ENCODE measurements around the gene KRR1. TPM values are rescaled to one million over a fixed set of nuclear protein-coding genes. Genes with fewer than 3 reads are reported as not detected.

Gene KRR1
- total RNA-seq, 1 donor from 2014 or later: 57.7 TPM

DNA sequence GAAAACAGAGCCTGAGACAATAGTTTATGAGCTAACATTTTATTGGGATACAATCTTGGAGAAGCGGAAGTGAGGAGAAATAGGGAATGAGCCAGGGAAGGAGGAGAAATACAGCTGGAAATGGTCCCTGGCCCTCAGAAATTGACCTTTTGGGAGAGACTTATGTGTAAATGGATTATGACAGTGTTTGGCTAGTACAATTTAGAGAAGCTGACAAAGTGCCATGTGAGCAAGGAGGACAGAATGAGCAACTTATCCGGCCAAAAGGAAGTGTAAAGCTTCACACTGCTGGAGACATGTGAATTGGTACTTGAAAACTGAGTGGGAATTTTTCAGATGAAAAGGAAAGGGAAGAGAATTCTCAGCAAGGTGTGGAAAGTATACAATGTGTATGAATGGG lies 28.0 kb downstream of the KRR1 start:
- H3K27ac Mint-ChIP-seq (ENCODE audit: unreplicated experiment): no peak overlapping the region
- TF ChIP-seq, protein P1, sequence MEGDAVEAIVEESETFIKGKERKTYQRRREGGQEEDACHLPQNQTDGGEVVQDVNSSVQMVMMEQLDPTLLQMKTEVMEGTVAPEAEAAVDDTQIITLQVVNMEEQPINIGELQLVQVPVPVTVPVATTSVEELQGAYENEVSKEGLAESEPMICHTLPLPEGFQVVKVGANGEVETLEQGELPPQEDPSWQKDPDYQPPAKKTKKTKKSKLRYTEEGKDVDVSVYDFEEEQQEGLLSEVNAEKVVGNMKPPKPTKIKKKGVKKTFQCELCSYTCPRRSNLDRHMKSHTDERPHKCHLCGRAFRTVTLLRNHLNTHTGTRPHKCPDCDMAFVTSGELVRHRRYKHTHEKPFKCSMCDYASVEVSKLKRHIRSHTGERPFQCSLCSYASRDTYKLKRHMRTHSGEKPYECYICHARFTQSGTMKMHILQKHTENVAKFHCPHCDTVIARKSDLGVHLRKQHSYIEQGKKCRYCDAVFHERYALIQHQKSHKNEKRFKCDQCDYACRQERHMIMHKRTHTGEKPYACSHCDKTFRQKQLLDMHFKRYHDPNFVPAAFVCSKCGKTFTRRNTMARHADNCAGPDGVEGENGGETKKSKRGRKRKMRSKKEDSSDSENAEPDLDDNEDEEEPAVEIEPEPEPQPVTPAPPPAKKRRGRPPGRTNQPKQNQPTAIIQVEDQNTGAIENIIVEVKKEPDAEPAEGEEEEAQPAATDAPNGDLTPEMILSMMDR (IDR thresholded peaks at IDR 0.05; ENCODE audit: partially characterized antibody, unreplicated experiment): no peak
- peaks cover 6% of the 10 kb centered on the region for H3K4me1 Mint-ChIP-seq (ENCODE audit: low read depth, unreplicated experiment)
- H3K27me3 Mint-ChIP-seq (ENCODE audit: unreplicated experiment): no peaks in the 10 kb centered on the region
- no peaks in the 10 kb centered on the region for H3K36me3 Mint-ChIP-seq (ENCODE audit: unreplicated experiment)
- no peak overlapping the region for H3K4me3 Mint-ChIP-seq (ENCODE audit: unreplicated experiment)
- H3K9me3 Mint-ChIP-seq (ENCODE audit: unreplicated experiment): no peaks in the 10 kb centered on the region
- DNase-seq: no peak

- Mint-ChIP-seq H3K27ac (ENCODE audit: unreplicated experiment) (no peak overlapping the region), H3K4me3 (ENCODE audit: unreplicated experiment) (no peak overlapping the region), H3K36me3 (ENCODE audit: unreplicated experiment) (no peaks in the 10 kb centered on the region), H3K4me1 (ENCODE audit: low read depth, unreplicated experiment) (peaks cover 6% of the 10 kb centered on the region), H3K9me3 (ENCODE audit: unreplicated experiment) (no peaks in the 10 kb centered on the region), H3K27me3 (ENCODE audit: unreplicated experiment) (no peaks in the 10 kb centered on the region)
- TF ChIP-seq, protein P1 (IDR thresholded peaks at IDR 0.05; ENCODE audit: partially characterized antibody, unreplicated experiment): no peak
- DNase-seq: no peak
These were observed 28.8 kb downstream of the KRR1 start for GRCh38 chr12:75482646-75483045.

DNA sequence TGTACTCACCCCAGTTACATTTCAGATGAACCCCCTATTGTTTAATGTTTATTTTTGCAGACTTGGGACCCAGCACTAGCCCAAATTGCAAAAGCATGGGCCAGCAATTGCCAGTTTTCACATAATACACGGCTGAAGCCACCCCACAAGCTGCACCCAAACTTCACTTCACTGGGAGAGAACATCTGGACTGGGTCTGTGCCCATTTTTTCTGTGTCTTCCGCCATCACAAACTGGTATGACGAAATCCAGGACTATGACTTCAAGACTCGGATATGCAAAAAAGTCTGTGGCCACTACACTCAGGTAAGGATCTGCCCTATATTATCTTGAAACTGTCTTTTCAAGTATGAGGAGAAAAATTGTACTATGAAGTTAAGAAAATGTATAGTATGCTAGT lies 29.6 kb downstream of the KRR1 start:
- H3K27ac Mint-ChIP-seq (ENCODE audit: unreplicated experiment): no peak overlapping the region

DNA sequence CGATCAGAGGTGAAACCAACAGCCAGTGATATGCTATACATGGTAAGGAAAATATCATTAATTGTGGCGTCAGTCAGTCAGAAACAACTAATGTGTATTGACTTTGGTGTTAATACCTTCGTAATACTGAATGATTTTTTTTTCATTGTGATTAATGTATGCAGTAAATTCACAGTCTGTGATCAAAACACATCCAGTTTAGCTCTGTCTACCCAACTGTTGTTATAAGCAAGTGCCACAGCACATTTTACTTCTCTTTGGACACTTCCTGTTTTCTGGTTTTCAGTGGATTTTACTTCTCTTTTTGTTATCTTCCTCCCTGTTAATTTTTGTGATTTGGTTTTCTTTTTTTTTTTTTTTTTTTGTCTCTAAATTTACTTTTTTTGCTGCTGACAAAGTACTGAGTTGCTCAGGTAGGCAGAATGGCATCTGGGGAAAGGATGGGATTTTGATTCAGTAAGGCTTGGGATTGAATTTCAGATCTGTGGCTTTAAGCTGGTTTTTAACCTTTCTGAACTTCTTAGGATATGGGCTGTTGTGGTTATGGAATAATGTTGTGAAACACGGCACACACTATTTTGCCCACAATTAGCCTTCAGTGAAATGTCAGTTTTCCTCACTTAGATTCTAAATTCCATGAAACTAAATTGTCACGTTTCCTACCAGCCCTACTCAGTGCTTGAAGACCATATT lies 30.2 kb downstream of the KRR1 start:
- Mint-ChIP-seq H3K9me3 (ENCODE audit: unreplicated experiment) (no peaks in the 10 kb centered on the region), H3K36me3 (ENCODE audit: unreplicated experiment) (no peaks in the 10 kb centered on the region)

More for the DNA sequence above, 29.6 kb downstream of the KRR1 start:
- Mint-ChIP-seq H3K9me3 (ENCODE audit: unreplicated experiment) (no peaks in the 10 kb centered on the region), H3K27me3 (ENCODE audit: unreplicated experiment) (no peaks in the 10 kb centered on the region), H3K4me3 (ENCODE audit: unreplicated experiment) (no peak overlapping the region), H3K4me1 (ENCODE audit: low read depth, unreplicated experiment) (peaks cover 6% of the 10 kb centered on the region), H3K36me3 (ENCODE audit: unreplicated experiment) (no peaks in the 10 kb centered on the region)
- TF ChIP-seq, protein P1 (IDR thresholded peaks at IDR 0.05; ENCODE audit: partially characterized antibody, unreplicated experiment): no peak
- DNase-seq: no peak

GRCh38 chr12:75480469-75480949 lies 30.9 kb downstream of the KRR1 start, which contains the start of gene GLIPR1:
Gene GLIPR1, plus strand, starts transcription at chr12:75480755. Its CDS starts 126 bp downstream, at chr12:75480881.
- Mint-ChIP-seq H3K4me3 (ENCODE audit: unreplicated experiment) (no peak within 1 kb of the TSS), H3K27me3 (ENCODE audit: unreplicated experiment) (no peaks in the 10 kb centered on the region)

More for the DNA sequence above, 30.2 kb downstream of the KRR1 start:
- H3K4me3 Mint-ChIP-seq (ENCODE audit: unreplicated experiment): no peak overlapping the region
- H3K4me1 Mint-ChIP-seq (ENCODE audit: low read depth, unreplicated experiment): peaks cover 6% of the 10 kb centered on the region
- H3K27ac Mint-ChIP-seq (ENCODE audit: unreplicated experiment): no peak overlapping the region
- DNase-seq: no peak
- H3K27me3 Mint-ChIP-seq (ENCODE audit: unreplicated experiment): no peaks in the 10 kb centered on the region
- TF ChIP-seq, protein P1 (IDR thresholded peaks at IDR 0.05; ENCODE audit: partially characterized antibody, unreplicated experiment): no peak

More at GRCh38 chr12:75480469-75480949, 30.9 kb downstream of the KRR1 start, which contains the start of gene GLIPR1:
- H3K9me3 Mint-ChIP-seq (ENCODE audit: unreplicated experiment): no peaks in the 10 kb centered on the region
- H3K4me1 Mint-ChIP-seq (ENCODE audit: low read depth, unreplicated experiment): peaks cover 6% of the 10 kb centered on the region
- no peaks in the 10 kb centered on the region for H3K36me3 Mint-ChIP-seq (ENCODE audit: unreplicated experiment)
- TF ChIP-seq, protein P1 (IDR thresholded peaks at IDR 0.05; ENCODE audit: partially characterized antibody, unreplicated experiment): no peak
- no peak for DNase-seq
- H3K27ac Mint-ChIP-seq (ENCODE audit: unreplicated experiment): no peak within 1 kb of the TSS
